Thyroid gland (tissue), 4 donors: ENCODE results near the gene PTPRG. TPM values are rescaled to one million over a fixed set of nuclear protein-coding genes. Genes with fewer than 3 reads are reported as not detected.

Source experiments
- DNase-seq, 2 donors: peaks; one replicate each; pipeline ENCODE4 v3.0.0-alpha.2; 2019
- H3K27ac ChIP-seq, 3 donors: fragments of 200-600 bp; sonication (generic); 1 replicate in 2 of 3; 2 replicates in 1 of 3; pipeline ENCODE4 v1.5.1; 2016 to 2019; ENCODE audit warnings: mild to moderate bottlenecking in 1 of 3, moderate library complexity in 1 of 3
- H3K27me3 ChIP-seq: fragments of 200-600 bp; sonication (generic); one replicate; pipeline ENCODE4 v1.5.1; 2019
- H3K36me3 ChIP-seq, 2 donors: fragments of 200-600 bp; sonication (generic); one replicate each; pipeline ENCODE4 v1.5.1; 2016 to 2019
- H3K4me1 ChIP-seq, 2 donors: fragments of 200-600 bp; sonication (generic); one replicate each; pipeline ENCODE4 v1.5.1; 2017 to 2019
- H3K4me3 ChIP-seq, 3 donors: fragments of 200-600 bp; sonication (generic); replicated peaks in 1 of 3; 1 replicate in 2 of 3; 2 replicates in 1 of 3; pipeline ENCODE4 v1.5.1; 2016; ENCODE audit warnings: mild to moderate bottlenecking in 1 of 3
- H3K9me3 ChIP-seq: fragments of 200-600 bp; sonication (generic); one replicate; pipeline ENCODE4 v1.5.1; 2017
- POLR2A ChIP-seq, 2 donors: fragments of 450-650 bp; IDR thresholded peaks; one replicate each; pipeline ENCODE4 v1.6.1; 2017; ENCODE audit warnings: antibody characterized with exemption in 2 of 2, mild to moderate bottlenecking in 2 of 2, moderate library complexity in 1 of 2
- WGBS, 2 donors: methylation state at CpG; one replicate each; pipeline ENCODE4 v1.1.5; 2017; 5-methylcytosine and 5-hydroxymethylcytosine counted together
- intact Hi-C: fragments of 100-400 bp; cut with DNase I; formaldehyde crosslinking; loops from one replicate; pipeline ENCODE4 v1.15.1; 2023
- total RNA-seq, 4 donors: library from RNA; depleted of rRNA; stranded (reverse); fragments of >200 nt; gene quantifications; one replicate each; pipeline ENCODE4 v1.2.3, GENCODE V29; 2016
- TF ChIP-seq, protein P1 (sequence below), 6 experiments: fragments of 200-600 bp in 3 of 6; fragments of 450-650 bp in 3 of 6; sonication (generic) in 3 of 6; IDR thresholded peaks; one replicate each; pipeline ENCODE4 v1.5.1; 2016 to 2019; ENCODE audit warnings: antibody characterized with exemption in 6 of 6, mild to moderate bottlenecking in 2 of 6, inconsistent platforms in 1 of 6, moderate library complexity in 1 of 6

PTPRG gene
- total RNA-seq, 4 donors from 2014 or later: 81.6 to 207 (median 132) TPM

DNA sequence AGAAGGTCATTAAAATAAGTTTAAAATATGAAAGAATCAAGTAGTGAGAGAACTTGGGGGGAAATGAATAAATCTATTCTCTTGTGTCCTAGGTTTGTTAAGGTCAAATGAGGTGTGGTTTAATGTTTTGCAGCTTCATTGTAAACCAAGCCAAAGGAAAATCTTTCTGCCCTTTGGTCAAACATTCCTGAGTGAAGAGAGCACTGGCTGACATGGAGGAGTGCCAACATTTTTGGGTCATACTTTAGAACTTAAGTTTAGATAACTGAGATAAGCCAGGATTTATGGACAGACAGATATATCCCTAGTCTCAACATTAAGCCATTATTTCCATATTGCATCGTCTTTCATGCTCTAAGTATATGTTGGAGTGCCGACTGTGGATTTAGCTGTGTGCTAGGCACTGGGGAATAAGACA is 66.4 kb downstream of the PTPRG start:
- Histone ChIP-seq H3K27me3 (no peaks in the 10 kb centered on the region), H3K36me3 (no peaks in the 10 kb centered on the region), H3K9me3 (no peaks in the 10 kb centered on the region), H3K4me1 (peaks cover 21 to 35% of the 10 kb centered on the region in 2 donors), H3K4me3 (no peak overlapping the region), H3K27ac (peak overlapping the region in 1 of 3 donors; percentile 18)
- peak; percentile 23 to 50 for DNase-seq
- intact Hi-C loops: no loop called here
- 77 to 80% methylated on average over 2 of the region's 2 CpGs for WGBS, 2 donors
- TF ChIP-seq, protein P1, sequence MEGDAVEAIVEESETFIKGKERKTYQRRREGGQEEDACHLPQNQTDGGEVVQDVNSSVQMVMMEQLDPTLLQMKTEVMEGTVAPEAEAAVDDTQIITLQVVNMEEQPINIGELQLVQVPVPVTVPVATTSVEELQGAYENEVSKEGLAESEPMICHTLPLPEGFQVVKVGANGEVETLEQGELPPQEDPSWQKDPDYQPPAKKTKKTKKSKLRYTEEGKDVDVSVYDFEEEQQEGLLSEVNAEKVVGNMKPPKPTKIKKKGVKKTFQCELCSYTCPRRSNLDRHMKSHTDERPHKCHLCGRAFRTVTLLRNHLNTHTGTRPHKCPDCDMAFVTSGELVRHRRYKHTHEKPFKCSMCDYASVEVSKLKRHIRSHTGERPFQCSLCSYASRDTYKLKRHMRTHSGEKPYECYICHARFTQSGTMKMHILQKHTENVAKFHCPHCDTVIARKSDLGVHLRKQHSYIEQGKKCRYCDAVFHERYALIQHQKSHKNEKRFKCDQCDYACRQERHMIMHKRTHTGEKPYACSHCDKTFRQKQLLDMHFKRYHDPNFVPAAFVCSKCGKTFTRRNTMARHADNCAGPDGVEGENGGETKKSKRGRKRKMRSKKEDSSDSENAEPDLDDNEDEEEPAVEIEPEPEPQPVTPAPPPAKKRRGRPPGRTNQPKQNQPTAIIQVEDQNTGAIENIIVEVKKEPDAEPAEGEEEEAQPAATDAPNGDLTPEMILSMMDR (IDR thresholded peaks at IDR 0.05): no peak
- TF ChIP-seq POLR2A (IDR thresholded peaks at IDR 0.05): no peak

GRCh38 chr3:61628636-61629035 is 67.3 kb downstream of the PTPRG start:
- no peaks in the 10 kb centered on the region for H3K36me3 ChIP-seq
- H3K27me3 ChIP-seq: no peaks in the 10 kb centered on the region
- TF ChIP-seq POLR2A (IDR thresholded peaks at IDR 0.05): no peak
- TF ChIP-seq, protein P1 (IDR thresholded peaks at IDR 0.05): no peak
- DNase-seq: no peak
- no peaks in the 10 kb centered on the region for H3K9me3 ChIP-seq
- peaks cover 21 to 35% of the 10 kb centered on the region in 2 donors for H3K4me1 ChIP-seq
- intact Hi-C loops: no loop called here
- H3K27ac ChIP-seq: no peak overlapping the region
- WGBS, 2 donors: 88 to 95% methylated on average over 3 of the region's 3 CpGs
- H3K4me3 ChIP-seq: no peak overlapping the region

DNA sequence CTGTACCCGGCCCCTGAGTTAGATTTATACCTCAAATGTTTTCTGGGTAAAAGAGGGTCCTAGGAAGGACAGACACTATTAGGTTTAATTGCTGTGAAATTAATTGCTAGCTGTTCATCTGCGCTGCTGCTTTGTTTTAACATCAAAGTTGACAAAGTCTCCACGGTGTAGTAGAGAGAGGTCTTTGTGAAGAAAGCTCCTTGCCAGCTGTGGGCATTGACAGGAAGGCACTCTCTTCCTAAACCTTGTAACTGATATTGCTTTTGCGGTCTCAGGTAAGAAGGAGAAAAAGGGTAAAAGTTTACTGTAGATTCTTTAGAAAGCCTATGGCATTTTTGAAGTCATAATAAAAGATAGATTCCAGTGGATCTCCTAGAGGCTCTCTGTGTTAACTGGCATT is 68.1 kb downstream of the PTPRG start:
- H3K9me3 ChIP-seq: no peaks in the 10 kb centered on the region
- 59 to 78% methylated on average over 4 of the region's 4 CpGs for WGBS, 2 donors

DNA sequence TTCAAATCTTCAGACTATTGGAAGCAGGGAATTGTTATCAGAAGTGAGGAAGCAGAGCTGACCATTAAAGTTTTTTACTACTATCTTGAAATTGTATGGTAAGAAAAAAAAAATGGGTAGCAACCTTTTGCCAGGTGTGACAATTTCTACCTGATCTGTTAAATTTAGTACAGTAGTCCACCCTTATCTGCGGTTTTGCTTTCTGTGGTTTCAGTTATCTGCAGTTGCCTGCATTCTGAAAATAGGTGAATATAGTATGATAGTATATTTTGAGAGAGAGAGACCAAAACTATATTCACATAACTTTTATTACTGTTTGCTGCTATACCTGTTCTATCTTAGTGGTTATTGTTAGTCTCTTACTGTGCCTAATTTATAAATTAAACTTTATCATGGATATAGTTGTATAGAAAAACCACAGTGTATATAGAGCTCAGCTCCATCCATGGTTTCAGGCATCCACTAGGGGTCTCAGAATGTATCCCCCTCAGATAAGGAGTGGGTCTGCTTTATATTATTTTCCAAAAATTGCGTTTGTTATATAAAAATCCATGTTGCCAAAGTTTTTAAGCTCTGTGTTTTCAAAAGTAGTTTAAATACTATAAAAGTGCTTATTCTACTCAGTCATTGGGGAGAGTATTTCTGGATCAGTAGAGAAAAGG is 69.9 kb downstream of the PTPRG start:
- Histone ChIP-seq H3K9me3 (no peaks in the 10 kb centered on the region), H3K4me1 (peaks cover 32 to 49% of the 10 kb centered on the region in 2 donors), H3K27ac (peak overlapping the region in 2 of 3 donors; percentile 39 to 47), H3K36me3 (no peaks in the 10 kb centered on the region), H3K4me3 (no peak overlapping the region), H3K27me3 (no peaks in the 10 kb centered on the region)
- intact Hi-C loops: no loop called here
- 89 to 92% methylated on average over 2 of the region's 2 CpGs for WGBS, 2 donors
- TF ChIP-seq, protein P1 (IDR thresholded peaks at IDR 0.05): no peak
- no peak for TF ChIP-seq POLR2A (IDR thresholded peaks at IDR 0.05)
- no peak for DNase-seq

More for the DNA sequence above, 68.1 kb downstream of the PTPRG start:
- intact Hi-C loops: no loop called here
- Histone ChIP-seq H3K4me3 (no peak overlapping the region), H3K36me3 (no peaks in the 10 kb centered on the region), H3K27me3 (no peaks in the 10 kb centered on the region), H3K27ac (peak overlapping the region; percentile 15 to 47 (median 27)), H3K4me1 (peaks cover 21 to 35% of the 10 kb centered on the region in 2 donors)
- TF ChIP-seq, protein P1 (IDR thresholded peaks at IDR 0.05): no peak
- DNase-seq: no peak

- H3K9me3 ChIP-seq: no peaks in the 10 kb centered on the region
- DNase-seq: no peak
- no peak overlapping the region for H3K27ac ChIP-seq
- H3K4me1 ChIP-seq: peaks cover 33 to 38% of the 10 kb centered on the region in 2 donors
- H3K27me3 ChIP-seq: no peaks in the 10 kb centered on the region
- no peaks in the 10 kb centered on the region for H3K36me3 ChIP-seq
- intact Hi-C loops: no loop called here
- H3K4me3 ChIP-seq: no peak overlapping the region
- TF ChIP-seq POLR2A (IDR thresholded peaks at IDR 0.05): no peak
- TF ChIP-seq, protein P1 (IDR thresholded peaks at IDR 0.05): no peak
- 93 to 97% methylated on average over 2 of the region's 2 CpGs for WGBS, 2 donors
Measured at GRCh38 chr3:61632568-61633175, 71.3 kb downstream of the PTPRG start.
